SHP77 (cell line): ENCODE results near the gene GZMA.
"Not testable (repeated sequence)": the region's sequence is repeated elsewhere in the genome, so short reads cannot be mapped to it uniquely, and the experiment has no call there.

Experiments used
- DNase-seq, 2 experiments: peaks; one replicate each; lab custom pipeline; 2025; lab: John Stamatoyannopoulos, UW

GZMA gene

GRCh38 chr5:55102348-55102747 lies at the start of gene GZMA:
Gene GZMA, plus strand, starts transcription at chr5:55102646. Its CDS starts 37 bp downstream, at chr5:55102683.
- DNase-seq, result no peak

- no peak for DNase-seq
Observed at GRCh38 chr5:55055183-55055582, 47.3 kb upstream of the GZMA start.

GRCh38 chr5:55062039-55062779 lies 40.2 kb upstream of the GZMA start:
- no peak for DNase-seq

- DNase-seq, result no peak
Observed at GRCh38 chr5:55063220-55063863, 39.1 kb upstream of the GZMA start.

- no peak for DNase-seq
Observed at GRCh38 chr5:55063899-55064298, 38.5 kb upstream of the GZMA start.

- no peak for DNase-seq
Observed at GRCh38 chr5:55064523-55064922, 37.9 kb upstream of the GZMA start.

GRCh38 chr5:55066277-55066676 lies 36.2 kb upstream of the GZMA start:
- no peak for DNase-seq

GRCh38 chr5:55070968-55071367 lies 31.5 kb upstream of the GZMA start:
- DNase-seq, result no peak

- no peak for DNase-seq
Observed at GRCh38 chr5:55071413-55071812, 31.0 kb upstream of the GZMA start.

GRCh38 chr5:55072666-55073065 lies 29.8 kb upstream of the GZMA start:
- no peak for DNase-seq

- DNase-seq, result no peak
Observed at GRCh38 chr5:55073211-55073610, 29.2 kb upstream of the GZMA start.

GRCh38 chr5:55081541-55081940 lies 20.9 kb upstream of the GZMA start:
- DNase-seq, result no peak

- not testable (repeated sequence) for DNase-seq
Observed at GRCh38 chr5:55089301-55089700, 13.1 kb upstream of the GZMA start.

GRCh38 chr5:55091011-55091410 lies 11.4 kb upstream of the GZMA start:
- DNase-seq, result not testable (repeated sequence)

- no peak for DNase-seq
Observed at GRCh38 chr5:55096182-55096581, 6.3 kb upstream of the GZMA start.

- DNase-seq, result no peak
Observed at GRCh38 chr5:55096861-55097260, 5.6 kb upstream of the GZMA start.

GRCh38 chr5:55101148-55101547 lies 1.3 kb upstream of the GZMA start:
- DNase-seq, result not testable (repeated sequence)

- DNase-seq, result no peak
Observed at GRCh38 chr5:55101556-55102276, 730 bp upstream of the GZMA start.

- DNase-seq, result no peak
Observed at GRCh38 chr5:55104036-55104772, 1.8 kb downstream of the GZMA start.

- DNase-seq, result no peak
Observed at GRCh38 chr5:55104946-55105701, 2.7 kb downstream of the GZMA start.

- DNase-seq, result not testable (repeated sequence)
Observed at GRCh38 chr5:55105976-55106375, 3.5 kb downstream of the GZMA start.

GRCh38 chr5:55108661-55109060 lies 6.2 kb downstream of the GZMA start:
- DNase-seq, result no peak
